ENCODE measurements around the gene CBR1.
A peak's percentile ranks its signal among the peaks of the same experiment; 100 is the strongest.

Gene CBR1

GRCh38 chr21:36069713-36070583 is at the start of gene CBR1:
Gene CBR1 (plus strand): TSS chr21:36070024. CDS start chr21:36070116, 92 bp downstream.
- peak; percentile 94 for DNase-seq (ENCODE audit: low spot score)

- no peak for DNase-seq (ENCODE audit: low spot score)
Observed at GRCh38 chr21:36021251-36021837, 48.5 kb upstream of the CBR1 start.

GRCh38 chr21:36022427-36023091 is 47.3 kb upstream of the CBR1 start:
- no peak for DNase-seq (ENCODE audit: low spot score)

GRCh38 chr21:36023092-36023480 is 46.7 kb upstream of the CBR1 start:
- no peak for DNase-seq (ENCODE audit: low spot score)

GRCh38 chr21:36024782-36025181 is 45.0 kb upstream of the CBR1 start:
- DNase-seq (ENCODE audit: low spot score), result no peak

GRCh38 chr21:36027347-36027746 is 42.5 kb upstream of the CBR1 start:
- DNase-seq (ENCODE audit: low spot score), result no peak

GRCh38 chr21:36028127-36029069 is 41.4 kb upstream of the CBR1 start:
- peak; percentile 62 for DNase-seq (ENCODE audit: low spot score)

- DNase-seq (ENCODE audit: low spot score), result no peak
Observed at GRCh38 chr21:36029309-36029708, 40.5 kb upstream of the CBR1 start.

- DNase-seq (ENCODE audit: low spot score), result no peak
Observed at GRCh38 chr21:36030581-36031189, 39.1 kb upstream of the CBR1 start.

- DNase-seq (ENCODE audit: low spot score), result no peak
Observed at GRCh38 chr21:36032647-36033406, 37.0 kb upstream of the CBR1 start.

- no peak for DNase-seq (ENCODE audit: low spot score)
Observed at GRCh38 chr21:36034211-36034913, 35.5 kb upstream of the CBR1 start.

GRCh38 chr21:36035381-36035791 is 34.4 kb upstream of the CBR1 start:
- DNase-seq (ENCODE audit: low spot score), result no peak

- no peak for DNase-seq (ENCODE audit: low spot score)
Observed at GRCh38 chr21:36038701-36039497, 30.9 kb upstream of the CBR1 start.

GRCh38 chr21:36039861-36040260 is 30.0 kb upstream of the CBR1 start:
- no peak for DNase-seq (ENCODE audit: low spot score)

GRCh38 chr21:36040389-36040788 is 29.4 kb upstream of the CBR1 start:
- no peak for DNase-seq (ENCODE audit: low spot score)

- no peak for DNase-seq (ENCODE audit: low spot score)
Observed at GRCh38 chr21:36041910-36042309, 27.9 kb upstream of the CBR1 start.

- no peak for DNase-seq (ENCODE audit: low spot score)
Observed at GRCh38 chr21:36044056-36044455, 25.8 kb upstream of the CBR1 start.

- no peak for DNase-seq (ENCODE audit: low spot score)
Observed at GRCh38 chr21:36045993-36046392, 23.8 kb upstream of the CBR1 start.

- DNase-seq (ENCODE audit: low spot score), result no peak
Observed at GRCh38 chr21:36047139-36047538, 22.7 kb upstream of the CBR1 start.

Measured in CD4-positive, alpha-beta T cell treated with Interleukin-6 at 100 ng/mL for 8 hours (primary cell).